Stimulated activated CD8-positive, alpha-beta memory T cell treated with anti-CD3 and anti-CD28 coated beads, Interleukin-15, amount 100 ng/mL, for 1 hour (primary cell): ENCODE data around the gene DAG1.
"Not testable (repeated sequence)": the region's sequence is repeated elsewhere in the genome, so short reads cannot be mapped to it uniquely, and the experiment has no call there.

Experiments
- DNase-seq: peaks from one replicate; pipeline ENCODE4 v3.0.0-alpha.2; 2020; ENCODE audit warnings: low read depth

Gene DAG1

DNA sequence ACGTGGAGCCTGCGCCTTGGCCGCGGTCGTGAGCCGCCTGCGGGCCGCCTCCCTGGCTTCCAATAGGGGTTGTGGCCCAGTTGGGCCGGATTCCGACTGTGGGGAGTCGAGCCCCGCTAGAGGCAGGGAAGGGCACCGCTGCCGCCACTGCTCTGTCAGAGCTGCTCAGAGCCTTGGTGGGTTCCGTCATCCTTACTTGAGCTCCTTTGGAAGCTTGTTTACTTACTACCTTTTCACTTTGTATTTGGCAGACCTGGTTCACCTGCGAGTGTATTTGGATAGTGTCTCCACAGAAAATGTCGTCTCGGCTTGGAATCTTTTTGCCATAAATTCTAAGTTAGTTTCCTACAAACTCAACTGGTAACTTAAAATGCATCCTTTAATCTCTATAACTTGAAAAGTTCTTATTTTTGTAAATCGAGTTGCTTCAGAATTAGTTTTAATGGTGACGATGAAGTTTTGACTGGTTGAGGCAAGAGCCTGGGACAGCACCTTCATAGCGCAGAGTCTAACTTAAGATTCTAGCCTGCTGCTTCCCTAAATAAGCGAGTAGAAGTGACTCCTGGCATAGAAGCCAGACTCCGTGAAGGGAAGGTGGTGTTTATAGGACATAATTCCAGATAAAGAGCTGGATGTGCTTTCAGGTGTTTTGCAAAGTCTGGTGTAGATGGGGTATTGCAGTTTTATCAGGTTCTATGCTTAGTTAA is 800 bp downstream of the DAG1 start:
- DNase-seq, result no peak

- DNase-seq, result no peak
Measured at GRCh38 chr3:49471856-49472495, 1.9 kb downstream of the DAG1 start.

DNA sequence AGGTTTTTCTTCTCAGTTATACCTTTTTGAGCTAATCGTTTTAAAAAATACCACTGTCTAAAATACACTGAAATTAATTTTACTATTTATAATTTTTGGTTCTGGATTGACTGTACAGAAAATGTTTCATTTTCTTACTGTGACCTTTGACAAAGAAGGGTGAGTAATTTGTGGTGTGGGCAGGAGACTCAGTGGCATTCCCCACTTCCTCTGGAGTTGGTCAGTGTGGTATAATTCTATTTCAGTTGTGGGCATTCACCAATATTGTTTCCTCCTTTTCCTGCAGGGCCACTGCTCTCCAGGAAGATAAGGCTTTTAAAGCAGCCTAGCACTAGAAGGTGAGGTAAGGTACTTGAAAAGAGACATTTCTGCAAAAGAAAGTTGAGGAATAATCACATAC is 6.5 kb downstream of the DAG1 start:
- no peak for DNase-seq

DNA sequence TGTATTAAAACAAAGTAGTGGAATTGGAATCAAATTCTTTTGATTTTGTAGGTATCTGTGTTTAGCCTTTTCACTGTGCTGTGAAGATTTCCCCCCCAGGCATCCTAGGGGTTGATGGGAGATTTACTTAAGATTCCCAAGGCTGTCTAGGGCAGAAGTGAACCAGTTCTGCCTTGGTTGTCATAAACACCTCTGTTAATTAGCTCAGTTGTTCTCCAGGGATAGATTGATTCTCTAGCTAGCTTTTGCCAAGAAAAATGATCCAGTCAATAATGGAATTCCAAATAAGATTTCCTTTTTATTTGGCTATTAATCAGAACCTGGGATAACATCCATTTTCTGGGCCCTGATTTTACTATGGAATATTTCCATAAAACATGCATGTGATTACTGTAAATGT is 12.7 kb downstream of the DAG1 start:
- DNase-seq, result no peak

DNA sequence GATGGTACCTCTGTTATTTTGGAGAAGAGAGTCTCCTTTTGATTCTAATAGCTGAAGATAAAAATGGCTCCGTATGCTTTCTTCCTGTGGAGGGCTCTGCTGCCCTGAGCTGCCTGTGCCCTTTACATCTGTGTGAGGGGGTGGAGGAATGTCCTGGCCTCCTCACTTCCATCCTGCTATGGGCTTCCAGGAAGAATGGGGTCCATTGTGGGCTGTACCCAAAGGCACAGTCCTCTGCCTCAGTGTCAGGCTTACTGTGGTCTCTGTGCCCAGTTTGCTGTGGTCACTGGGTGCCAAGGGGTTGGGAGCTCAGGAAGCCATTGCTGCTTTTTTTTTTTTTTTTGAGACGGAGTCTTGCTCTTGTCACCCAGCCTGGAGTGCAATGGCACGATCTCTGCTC is 14.4 kb downstream of the DAG1 start:
- no peak for DNase-seq

DNA sequence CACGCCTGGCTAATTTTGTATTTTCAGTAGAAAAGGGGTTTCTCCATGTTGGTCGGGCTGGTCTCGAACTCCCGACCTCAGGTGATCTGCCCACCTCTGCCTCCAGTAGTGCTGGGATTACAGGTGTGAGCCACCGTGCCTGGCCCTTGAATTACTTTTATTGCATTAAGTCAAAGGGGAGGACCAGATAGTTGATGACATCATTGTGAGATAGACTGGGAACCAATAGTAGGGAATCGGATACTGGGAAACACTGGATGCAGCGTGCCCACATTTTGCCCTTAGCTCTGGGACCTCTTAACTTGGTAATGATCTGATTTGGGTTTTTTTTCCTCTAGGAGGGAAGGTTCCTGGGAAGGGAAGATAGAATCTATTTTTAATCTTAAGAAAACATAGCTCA is 19.2 kb downstream of the DAG1 start:
- no peak for DNase-seq

- no peak for DNase-seq
Measured at GRCh38 chr3:49492969-49493368, 22.9 kb downstream of the DAG1 start.

GRCh38 chr3:49493901-49494300 is 23.8 kb downstream of the DAG1 start:
- no peak for DNase-seq

- DNase-seq, result no peak
Measured at GRCh38 chr3:49495023-49495422, 25.0 kb downstream of the DAG1 start.

GRCh38 chr3:49496845-49497244 is 26.8 kb downstream of the DAG1 start:
- not testable (repeated sequence) for DNase-seq

- DNase-seq, result no peak
Measured at GRCh38 chr3:49497606-49498005, 27.5 kb downstream of the DAG1 start.

DNA sequence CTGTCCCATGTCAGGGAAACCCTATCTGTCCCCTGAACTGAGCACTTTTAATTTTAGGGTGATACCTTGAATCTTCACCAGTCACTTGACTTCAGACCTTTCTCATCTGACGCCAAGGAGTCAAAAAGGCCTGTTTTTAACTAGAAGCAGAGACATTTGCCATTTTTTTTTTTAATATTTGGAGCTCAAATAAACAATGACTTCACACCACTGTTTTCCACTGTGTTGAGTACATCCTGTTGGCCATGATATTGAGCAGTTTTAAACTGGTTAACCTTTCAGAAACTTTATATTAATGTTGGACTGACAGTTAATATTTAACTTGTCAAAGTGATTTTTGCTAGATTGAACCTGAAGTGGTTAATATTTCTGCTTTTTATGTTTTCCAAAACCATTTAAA is 28.2 kb downstream of the DAG1 start:
- no peak for DNase-seq

- no peak for DNase-seq
Measured at GRCh38 chr3:49498648-49499047, 28.6 kb downstream of the DAG1 start.

DNA sequence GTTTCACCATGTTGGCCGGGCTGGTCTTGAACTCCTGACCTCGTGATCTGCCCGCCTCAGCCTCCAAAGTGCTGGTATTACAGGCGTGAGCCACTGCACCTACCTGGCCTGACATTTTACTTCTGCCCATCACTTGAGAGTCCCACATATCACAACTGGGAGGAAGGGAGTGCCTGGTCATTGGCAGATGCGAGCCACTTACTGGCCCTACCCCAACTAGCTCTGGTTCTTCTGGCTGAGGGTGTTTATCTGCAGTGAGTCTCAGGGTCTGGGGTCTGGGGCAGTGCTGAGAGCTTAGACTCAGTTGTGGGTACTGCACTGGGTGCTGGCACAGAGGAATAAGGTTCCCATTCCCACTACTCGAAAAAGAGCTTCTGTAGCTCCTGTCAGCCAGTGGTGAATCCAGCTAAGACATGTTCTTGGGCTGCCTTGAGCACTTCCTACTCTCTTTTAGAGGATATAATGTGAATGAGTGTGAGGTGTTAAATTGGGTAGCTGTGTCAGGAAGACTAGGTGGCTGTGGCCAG is 30.2 kb downstream of the DAG1 start:
- DNase-seq, result no peak

GRCh38 chr3:49500732-49501609 is 30.9 kb downstream of the DAG1 start:
- no peak for DNase-seq

DNA sequence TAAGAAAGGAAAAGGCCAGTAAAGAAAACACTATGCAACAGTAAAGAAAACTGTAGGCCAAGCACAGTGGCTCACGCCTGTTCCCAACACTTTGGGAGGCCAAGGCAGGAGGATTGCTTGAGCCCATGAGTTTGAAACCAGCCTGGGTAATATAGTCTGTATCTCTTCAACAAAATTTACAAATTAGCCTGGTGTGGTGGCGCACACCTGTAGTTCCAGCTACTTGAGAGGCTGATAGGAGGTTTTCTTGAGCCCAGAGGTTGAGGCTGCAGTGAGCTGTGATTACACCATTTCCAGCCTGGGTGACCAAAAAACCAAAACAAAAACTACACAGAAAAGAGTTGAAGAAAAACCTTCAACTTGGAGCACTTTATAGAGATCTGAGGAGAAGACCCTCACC is 31.8 kb downstream of the DAG1 start:
- no peak for DNase-seq

GRCh38 chr3:49506906-49507305 is 36.8 kb downstream of the DAG1 start:
- no peak for DNase-seq

GRCh38 chr3:49509028-49509561 is 39.0 kb downstream of the DAG1 start:
- no peak for DNase-seq

DNA sequence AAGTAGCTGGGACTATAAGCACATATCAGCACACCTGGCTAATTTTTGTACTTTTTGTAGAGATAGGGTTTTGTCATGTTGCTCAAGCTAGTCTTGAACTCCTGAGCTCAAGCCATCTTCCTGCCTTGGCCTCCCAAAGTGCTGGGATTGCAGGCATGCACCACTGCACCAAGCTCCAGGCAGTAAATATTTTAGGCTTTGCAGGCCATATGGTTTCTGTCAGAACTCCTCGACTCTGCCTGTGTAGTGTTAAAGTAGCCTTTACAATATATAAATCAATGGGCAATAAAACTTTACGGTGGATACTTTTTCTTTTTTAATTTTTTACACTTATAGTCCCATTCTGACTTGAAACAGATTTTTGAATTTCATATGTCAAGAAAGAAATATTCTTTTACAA is 41.6 kb downstream of the DAG1 start:
- no peak for DNase-seq

DNA sequence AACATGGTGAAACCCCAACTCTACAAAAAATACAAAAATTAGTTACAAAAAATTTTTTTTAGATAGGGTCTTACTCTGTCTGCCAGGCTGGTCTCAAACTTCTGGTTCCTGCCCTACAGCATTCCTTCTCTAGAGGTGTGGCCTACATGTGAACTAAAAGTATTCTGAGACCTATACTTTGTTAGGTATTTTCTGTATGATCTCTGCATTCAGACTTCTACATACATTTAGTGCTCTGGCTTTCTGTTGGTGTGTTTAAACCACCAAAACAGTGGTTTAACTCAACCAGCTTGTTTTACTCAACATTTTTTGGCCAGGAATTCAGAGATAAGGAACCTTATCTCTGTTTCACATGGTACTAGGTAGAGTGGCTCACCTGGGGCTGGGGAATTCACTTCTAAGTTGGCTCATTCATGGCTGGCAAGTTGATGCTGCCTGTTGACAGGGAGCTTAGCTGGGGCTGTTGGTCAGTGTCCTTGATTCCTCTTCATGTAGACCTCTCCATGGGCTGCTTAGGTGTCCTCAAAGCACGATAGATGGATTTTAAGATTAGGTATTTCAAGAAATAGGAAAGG is 42.8 kb downstream of the DAG1 start:
- no peak for DNase-seq

- DNase-seq, result no peak
Measured at GRCh38 chr3:49513494-49514124, 43.5 kb downstream of the DAG1 start.

GRCh38 chr3:49518016-49518415 is 47.9 kb downstream of the DAG1 start:
- no peak for DNase-seq
